GM12878 (cell line): Measurements from ENCODE around the gene FRMD8.
"Not testable (repeated sequence)": the region's sequence is repeated elsewhere in the genome, so short reads cannot be mapped to it uniquely, and the experiment has no call there.

Experiments used
- CREM ChIP-seq: IDR thresholded peaks from 2 replicates; pipeline ENCODE4 v1.6.1; 2014; ENCODE audit warnings: antibody characterized with exemption, low read depth
- EP300 ChIP-seq, 2 experiments: fragments of 150-350 bp in 1 of 2; IDR thresholded peaks; 2 replicates each; pipeline ENCODE4 v1.6.1; 2011 to 2012; ENCODE audit warnings: low read depth in 2 of 2, low read length in 2 of 2, borderline replicate concordance in 1 of 2, improper control_type of control experiment in 1 of 2, inconsistent platforms in 1 of 2; ENCODE audit not compliant: control insufficient read depth in 1 of 2
- GABPA ChIP-seq: IDR thresholded peaks from 2 replicates; pipeline ENCODE4 v1.6.1; 2014; ENCODE audit warnings: antibody characterized with exemption, low read depth, mild to moderate bottlenecking, inconsistent platforms
- KDM1A ChIP-seq: fragments of 200-600 bp; sonication (generic); IDR thresholded peaks from 2 replicates; pipeline ENCODE4 v1.6.1; 2016; ENCODE audit warnings: borderline replicate concordance
- MXI1 ChIP-seq: fragments of 150-350 bp; IDR thresholded peaks from 2 replicates; pipeline ENCODE4 v1.6.1; 2011; ENCODE audit warnings: low read depth, mild to moderate bottlenecking, inconsistent platforms, low read length, improper control_type of control experiment
- POLR2A ChIP-seq: IDR thresholded peaks from 2 replicates; pipeline ENCODE4 v1.6.1; 2011; ENCODE audit warnings: low read depth, mild to moderate bottlenecking, low read length
- SMC3 ChIP-seq: IDR thresholded peaks from 2 replicates; pipeline ENCODE4 v1.6.1; 2011; ENCODE audit warnings: low read length, improper control_type of control experiment, borderline replicate concordance
- TF ChIP-seq, protein P1 (sequence below): IDR thresholded peaks from 2 replicates; pipeline ENCODE4 v1.6.1; 2012; ENCODE audit warnings: low read depth, low read length, improper control_type of control experiment
- TF ChIP-seq, protein P2 (sequence below), 3 experiments: IDR thresholded peaks in 2 of 3; conservative IDR thresholded peaks in 1 of 3; 2 replicates each; pipeline ENCODE4 v1.5.1; 2011; ENCODE audit warnings: low read depth in 3 of 3, low read length in 3 of 3, mild to moderate bottlenecking in 3 of 3, control low read depth in 2 of 3, moderate library complexity in 2 of 3, inconsistent platforms in 1 of 3, mixed read lengths in 1 of 3; ENCODE audit not compliant: control insufficient read depth in 2 of 3, insufficient read depth in 1 of 3; ENCODE audit errors: extremely low read depth in 1 of 3

DNA sequence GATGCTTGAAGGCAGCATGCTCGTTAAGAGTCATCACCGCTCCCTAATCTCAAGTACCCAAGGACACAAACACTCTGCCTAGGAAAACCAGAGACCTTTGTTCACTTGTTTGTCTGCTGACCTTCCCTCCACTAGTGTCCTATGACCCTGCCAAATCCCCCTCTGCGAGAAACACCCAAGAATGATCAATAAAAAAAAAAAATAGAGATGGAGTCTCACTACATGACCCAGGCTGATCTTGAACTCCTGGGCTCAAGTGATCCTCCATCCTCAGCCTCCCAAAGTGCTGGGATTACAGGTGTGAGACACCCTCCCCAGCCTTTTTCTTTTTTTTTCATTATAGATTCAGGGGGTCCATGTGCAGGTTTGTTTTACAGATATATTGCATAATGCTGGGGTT is 65.8 kb downstream of the FRMD8 start:
- TF ChIP-seq, protein P1, sequence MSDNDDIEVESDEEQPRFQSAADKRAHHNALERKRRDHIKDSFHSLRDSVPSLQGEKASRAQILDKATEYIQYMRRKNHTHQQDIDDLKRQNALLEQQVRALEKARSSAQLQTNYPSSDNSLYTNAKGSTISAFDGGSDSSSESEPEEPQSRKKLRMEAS, result not testable (repeated sequence)
- not testable (repeated sequence) for TF ChIP-seq SMC3; CREM; EP300 (IDR thresholded peaks at IDR 0.05; ENCODE audit: borderline replicate concordance in 1 of 2, control insufficient read depth in 1 of 2, low read depth in 2 of 2, low read length in 2 of 2); POLR2A; MXI1; GABPA; KDM1A
- TF ChIP-seq, protein P2, sequence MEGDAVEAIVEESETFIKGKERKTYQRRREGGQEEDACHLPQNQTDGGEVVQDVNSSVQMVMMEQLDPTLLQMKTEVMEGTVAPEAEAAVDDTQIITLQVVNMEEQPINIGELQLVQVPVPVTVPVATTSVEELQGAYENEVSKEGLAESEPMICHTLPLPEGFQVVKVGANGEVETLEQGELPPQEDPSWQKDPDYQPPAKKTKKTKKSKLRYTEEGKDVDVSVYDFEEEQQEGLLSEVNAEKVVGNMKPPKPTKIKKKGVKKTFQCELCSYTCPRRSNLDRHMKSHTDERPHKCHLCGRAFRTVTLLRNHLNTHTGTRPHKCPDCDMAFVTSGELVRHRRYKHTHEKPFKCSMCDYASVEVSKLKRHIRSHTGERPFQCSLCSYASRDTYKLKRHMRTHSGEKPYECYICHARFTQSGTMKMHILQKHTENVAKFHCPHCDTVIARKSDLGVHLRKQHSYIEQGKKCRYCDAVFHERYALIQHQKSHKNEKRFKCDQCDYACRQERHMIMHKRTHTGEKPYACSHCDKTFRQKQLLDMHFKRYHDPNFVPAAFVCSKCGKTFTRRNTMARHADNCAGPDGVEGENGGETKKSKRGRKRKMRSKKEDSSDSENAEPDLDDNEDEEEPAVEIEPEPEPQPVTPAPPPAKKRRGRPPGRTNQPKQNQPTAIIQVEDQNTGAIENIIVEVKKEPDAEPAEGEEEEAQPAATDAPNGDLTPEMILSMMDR (IDR thresholded peaks at IDR 0.05 in 2 of 3, conservative IDR thresholded peaks at IDR 0.05 in 1 of 3; ENCODE audit: control insufficient read depth in 2 of 3, extremely low read depth in 1 of 3, insufficient read depth in 1 of 3, low read depth in 3 of 3, low read length in 3 of 3), result not testable (repeated sequence)
